HL-60 (cell line): ENCODE measurements around the gene C1orf226.

Experiments
- GABPA ChIP-seq: IDR thresholded peaks from 2 replicates; pipeline ENCODE4 v1.6.1; 2012; ENCODE audit warnings: low read depth
- POLR2AphosphoS5 ChIP-seq: IDR thresholded peaks from 2 replicates; pipeline ENCODE4 v1.6.1; 2012; ENCODE audit warnings: low read depth
- REST ChIP-seq: IDR thresholded peaks from 2 replicates; pipeline ENCODE4 v1.6.1; 2012; ENCODE audit warnings: low read depth; ENCODE audit not compliant: insufficient replicate concordance
- SPI1 ChIP-seq: IDR thresholded peaks from 2 replicates; pipeline ENCODE4 v1.6.1; 2012; ENCODE audit warnings: low read depth, mild to moderate bottlenecking, borderline replicate concordance
- TF ChIP-seq, protein P1 (sequence below): IDR thresholded peaks from one replicate; pipeline ENCODE4 v1.5.1; 2011; ENCODE audit warnings: low read length, control low read depth, inconsistent platforms; ENCODE audit not compliant: insufficient read depth

DNA sequence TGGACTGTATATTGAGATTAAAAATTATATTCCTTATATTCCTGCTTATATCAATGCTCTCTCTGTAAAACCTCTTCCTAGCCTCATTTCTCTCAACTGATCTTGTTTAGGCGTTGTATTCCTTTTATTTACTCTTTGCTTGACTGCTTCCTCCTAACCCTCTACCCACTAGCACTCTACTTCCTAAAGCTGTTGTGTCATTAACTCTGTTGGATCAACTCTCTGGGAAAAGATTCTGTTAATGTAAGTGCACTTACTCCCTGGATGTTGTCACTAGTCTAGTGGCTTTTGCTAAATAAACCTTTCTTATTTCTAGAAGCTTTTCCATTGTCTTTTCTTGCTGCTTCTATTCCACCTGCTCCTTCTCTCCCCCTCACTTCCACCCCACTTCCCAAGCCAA, 11.4 kb upstream of the C1orf226 start:
- TF ChIP-seq, protein P1, sequence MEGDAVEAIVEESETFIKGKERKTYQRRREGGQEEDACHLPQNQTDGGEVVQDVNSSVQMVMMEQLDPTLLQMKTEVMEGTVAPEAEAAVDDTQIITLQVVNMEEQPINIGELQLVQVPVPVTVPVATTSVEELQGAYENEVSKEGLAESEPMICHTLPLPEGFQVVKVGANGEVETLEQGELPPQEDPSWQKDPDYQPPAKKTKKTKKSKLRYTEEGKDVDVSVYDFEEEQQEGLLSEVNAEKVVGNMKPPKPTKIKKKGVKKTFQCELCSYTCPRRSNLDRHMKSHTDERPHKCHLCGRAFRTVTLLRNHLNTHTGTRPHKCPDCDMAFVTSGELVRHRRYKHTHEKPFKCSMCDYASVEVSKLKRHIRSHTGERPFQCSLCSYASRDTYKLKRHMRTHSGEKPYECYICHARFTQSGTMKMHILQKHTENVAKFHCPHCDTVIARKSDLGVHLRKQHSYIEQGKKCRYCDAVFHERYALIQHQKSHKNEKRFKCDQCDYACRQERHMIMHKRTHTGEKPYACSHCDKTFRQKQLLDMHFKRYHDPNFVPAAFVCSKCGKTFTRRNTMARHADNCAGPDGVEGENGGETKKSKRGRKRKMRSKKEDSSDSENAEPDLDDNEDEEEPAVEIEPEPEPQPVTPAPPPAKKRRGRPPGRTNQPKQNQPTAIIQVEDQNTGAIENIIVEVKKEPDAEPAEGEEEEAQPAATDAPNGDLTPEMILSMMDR, result no peak
- TF ChIP-seq REST (no peak), POLR2AphosphoS5 (no peak), SPI1 (no peak), GABPA (no peak)
